Stimulated activated CD4-positive, alpha-beta T cell treated with anti-CD3 and anti-CD28 coated beads, Interleukin-1b, Interleukin-23, amount 100 ng/mL, for 1 hour (primary cell): Measurements from ENCODE around the gene MCCC2.
"Not testable (repeated sequence)": the region's sequence is repeated elsewhere in the genome, so short reads cannot be mapped to it uniquely, and the experiment has no call there.

Source experiments
- DNase-seq, 2 donors: peaks; one replicate each; pipeline ENCODE4 v3.0.0-alpha.2; 2020; ENCODE audit warnings: low read depth in 2 of 2

Gene MCCC2

DNA sequence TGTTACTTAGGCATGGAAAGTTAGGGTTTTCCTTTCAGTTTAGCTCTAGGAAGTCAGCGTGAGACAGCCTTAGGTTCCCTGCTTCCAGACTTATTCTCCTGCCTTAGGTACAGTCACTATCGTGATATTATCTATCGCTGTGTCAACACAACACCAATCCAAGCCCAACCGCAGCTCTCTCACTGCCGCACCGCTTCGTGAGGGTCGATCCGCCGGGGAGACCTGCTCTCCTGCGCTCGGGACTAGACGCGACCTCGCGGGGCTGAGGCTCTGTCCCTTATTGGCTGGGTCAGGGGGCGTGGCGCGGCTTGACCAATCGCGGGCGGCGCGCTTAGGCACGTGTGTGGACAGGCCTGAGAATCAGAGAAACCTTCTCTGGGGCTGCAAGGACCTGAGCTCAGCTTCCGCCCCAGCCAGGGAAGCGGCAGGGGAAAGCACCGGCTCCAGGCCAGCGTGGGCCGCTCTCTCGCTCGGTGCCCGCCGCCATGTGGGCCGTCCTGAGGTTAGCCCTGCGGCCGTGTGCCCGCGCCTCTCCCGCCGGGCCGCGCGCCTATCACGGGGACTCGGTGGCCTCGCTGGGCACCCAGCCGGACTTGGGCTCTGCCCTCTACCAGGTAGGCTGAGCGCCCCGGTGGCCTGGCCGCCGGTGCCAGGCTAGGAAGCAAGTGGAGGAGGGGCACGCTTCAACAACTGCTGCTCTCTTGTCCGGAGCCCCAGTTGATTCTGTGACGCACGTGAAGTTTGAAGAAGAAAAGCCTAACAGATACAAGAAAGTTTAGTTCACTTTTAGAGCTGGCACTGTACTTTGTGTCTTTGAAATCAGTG, at the start of gene MCCC2:
MCCC2 (plus strand) TSS at position 400 of the 825 bp plus-strand sequence; CDS start at position 486, 86 bp downstream.
- peak; percentile 87 to 91 for DNase-seq

- DNase-seq: no peak
These were observed 49.5 kb upstream of the MCCC2 start for GRCh38 chr5:71537687-71538086.

GRCh38 chr5:71550885-71551284, 36.3 kb upstream of the MCCC2 start:
- not testable (repeated sequence) for DNase-seq

DNA sequence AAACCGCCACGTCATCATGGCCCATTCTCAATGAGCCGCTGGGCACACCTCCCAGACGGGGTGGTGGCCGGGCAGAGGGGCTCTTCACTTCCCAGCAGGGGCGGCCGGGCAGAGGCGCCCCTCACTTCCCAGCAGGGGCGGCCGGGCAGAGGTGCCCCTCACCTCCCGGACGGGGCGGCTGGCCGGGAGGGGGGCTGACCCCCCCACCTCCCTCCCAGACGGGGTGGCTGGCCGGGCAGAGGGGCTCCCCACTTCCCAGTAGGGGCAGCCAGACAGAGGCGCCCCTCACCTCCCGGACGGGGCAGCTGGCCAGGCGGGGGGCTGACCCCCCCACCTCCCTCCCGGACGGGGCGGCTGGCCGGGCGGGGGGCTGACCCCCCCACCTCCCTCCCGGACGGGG, 35.6 kb upstream of the MCCC2 start:
- DNase-seq: not testable (repeated sequence)

GRCh38 chr5:71552026-71552749, 35.0 kb upstream of the MCCC2 start:
- DNase-seq: not testable (repeated sequence)

DNA sequence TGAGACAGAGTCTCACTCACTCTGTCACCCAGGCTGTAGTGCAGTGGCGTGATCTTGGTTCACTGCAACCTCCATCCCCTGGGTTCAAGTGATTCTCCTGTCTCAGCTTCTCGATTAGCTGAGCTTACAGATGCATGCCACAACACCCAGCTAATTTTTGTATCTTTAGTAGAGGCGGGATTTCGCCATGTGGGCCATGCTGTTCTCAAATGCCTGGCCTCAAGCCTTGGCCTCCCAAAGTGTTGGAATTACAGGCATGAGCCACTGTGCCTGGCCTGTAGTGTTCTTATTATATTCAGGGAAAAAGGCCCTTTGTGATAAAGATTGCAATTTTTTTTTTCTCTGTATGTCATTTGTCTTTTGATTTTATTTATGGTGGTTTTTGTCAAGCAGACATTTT, 24.0 kb upstream of the MCCC2 start:
- DNase-seq: no peak

GRCh38 chr5:71564895-71565294, 22.2 kb upstream of the MCCC2 start:
- DNase-seq: no peak

DNA sequence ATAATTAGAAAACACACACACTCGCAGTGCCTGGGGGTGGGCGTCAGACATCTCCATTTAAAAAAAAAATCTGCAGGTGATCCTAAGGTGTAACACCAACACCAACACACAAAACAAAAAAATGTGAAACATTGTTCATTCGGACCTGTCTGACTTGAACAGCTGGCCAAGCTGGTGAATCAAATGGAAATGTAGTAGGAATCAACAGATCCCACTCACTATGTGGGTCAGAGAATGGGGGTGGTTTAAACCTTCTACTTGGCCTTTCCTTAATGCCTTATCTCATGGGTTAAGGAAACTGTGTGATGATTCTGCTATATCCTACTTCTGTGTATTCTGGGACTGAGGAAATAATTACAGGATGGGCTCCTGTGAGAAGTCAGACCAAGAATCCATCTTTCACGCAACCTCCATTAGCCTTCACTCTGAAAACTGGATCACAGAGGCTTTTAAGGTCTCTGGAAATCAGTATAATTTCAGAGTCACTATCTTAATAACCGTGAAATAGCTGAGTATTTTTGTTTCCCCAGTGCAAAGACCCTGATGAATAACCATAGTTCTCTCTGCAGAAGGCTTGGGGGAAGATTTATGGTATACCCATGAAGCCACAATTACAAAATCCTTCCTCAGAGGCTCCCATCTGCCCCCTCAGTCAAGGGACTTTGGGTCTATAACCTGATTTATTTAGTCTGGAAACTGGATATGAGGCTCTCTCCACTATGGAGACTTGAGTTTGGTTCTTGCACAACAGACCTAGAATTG, 17.2 kb upstream of the MCCC2 start:
- no peak for DNase-seq

DNA sequence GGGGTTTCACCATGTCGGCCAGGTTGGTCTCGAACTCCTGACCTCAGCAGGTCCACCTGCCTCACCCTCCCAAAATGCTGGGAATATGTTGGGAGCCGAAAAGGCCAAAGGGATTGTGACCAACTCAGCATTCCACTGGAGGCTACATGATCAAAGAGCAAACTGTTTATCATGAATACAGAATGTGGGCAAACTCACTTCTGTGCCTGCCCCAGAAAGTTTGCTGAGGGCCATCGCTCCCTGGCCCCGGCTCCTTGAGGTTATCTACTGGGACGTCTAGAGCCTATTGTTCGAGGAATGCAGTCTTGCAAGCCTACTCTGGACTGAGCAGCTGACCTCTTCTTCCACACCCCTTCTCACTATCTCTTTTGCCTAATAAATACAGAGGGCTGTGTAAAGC, 15.3 kb upstream of the MCCC2 start:
- not testable (repeated sequence) for DNase-seq

GRCh38 chr5:71573591-71573990, 13.5 kb upstream of the MCCC2 start:
- no peak for DNase-seq

DNA sequence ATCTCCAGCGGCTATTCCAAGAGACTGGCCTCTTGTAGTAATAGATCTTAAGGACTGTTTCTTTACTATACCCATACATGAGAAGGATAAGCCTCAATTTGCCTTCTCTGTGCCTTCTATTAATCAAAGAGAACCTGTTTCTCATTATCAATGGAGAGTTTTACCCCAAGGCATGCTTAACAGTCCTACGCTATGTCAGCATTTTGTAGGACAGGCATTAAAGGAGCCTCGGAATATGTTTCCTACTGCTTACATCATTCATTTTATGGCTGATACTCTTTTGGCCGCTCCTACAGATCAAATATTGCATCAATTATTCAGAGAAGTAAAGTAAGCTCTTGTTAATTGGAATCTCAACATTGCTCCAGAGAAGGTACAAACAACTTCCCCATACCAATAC, 11.6 kb upstream of the MCCC2 start:
- DNase-seq: not testable (repeated sequence)

- DNase-seq: no peak
These were observed 10.9 kb upstream of the MCCC2 start for GRCh38 chr5:71576241-71576640.

DNA sequence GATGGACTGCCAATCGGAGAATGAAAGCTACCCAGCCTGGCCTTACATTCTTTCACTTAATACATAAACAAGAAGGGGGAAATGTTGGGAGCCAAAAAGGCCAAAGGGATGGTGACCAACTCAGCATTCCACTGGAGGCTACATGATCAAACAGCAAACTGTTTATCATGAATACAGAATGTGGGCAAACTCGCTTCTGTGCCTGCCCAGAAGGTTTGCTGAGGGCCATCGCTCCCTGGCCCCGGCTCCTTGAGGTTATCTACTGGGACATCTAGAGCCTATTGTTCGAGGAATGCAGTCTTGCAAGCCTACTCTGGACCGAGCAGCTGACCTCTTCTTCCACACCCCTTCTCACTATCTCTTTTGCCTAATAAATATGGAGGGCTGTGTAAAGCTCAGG, 9.3 kb upstream of the MCCC2 start:
- DNase-seq: not testable (repeated sequence)

DNA sequence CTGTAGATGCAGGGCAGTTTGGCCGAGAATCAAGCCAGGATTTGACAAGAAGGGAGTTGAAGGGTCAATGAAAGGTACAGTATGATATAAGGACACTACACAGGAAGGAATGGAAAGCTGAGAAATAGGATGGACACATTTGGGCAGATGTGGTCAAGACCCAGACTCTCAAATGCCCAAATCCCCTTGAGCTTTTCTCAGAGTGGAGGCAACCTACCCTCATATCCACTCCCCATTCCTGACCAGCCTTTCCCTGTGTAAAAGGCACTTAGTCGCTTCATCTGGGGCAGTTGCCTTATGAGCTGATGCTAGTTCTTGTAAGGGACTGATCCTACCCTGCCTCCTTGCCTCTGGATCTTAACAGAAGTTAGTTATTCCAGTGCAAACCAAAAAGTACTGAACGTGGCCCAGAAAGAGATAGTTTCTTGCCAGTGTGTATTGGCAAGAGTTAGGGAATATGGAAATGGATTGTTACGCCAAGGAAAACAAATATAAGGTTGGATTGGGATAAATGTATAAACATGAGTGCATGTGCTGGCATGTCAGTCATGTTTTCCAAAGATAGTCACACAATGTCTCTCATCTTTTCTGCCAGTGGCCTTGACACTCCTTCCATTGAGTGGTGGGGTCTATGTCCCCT, 4.1 kb upstream of the MCCC2 start:
- DNase-seq: no peak

DNA sequence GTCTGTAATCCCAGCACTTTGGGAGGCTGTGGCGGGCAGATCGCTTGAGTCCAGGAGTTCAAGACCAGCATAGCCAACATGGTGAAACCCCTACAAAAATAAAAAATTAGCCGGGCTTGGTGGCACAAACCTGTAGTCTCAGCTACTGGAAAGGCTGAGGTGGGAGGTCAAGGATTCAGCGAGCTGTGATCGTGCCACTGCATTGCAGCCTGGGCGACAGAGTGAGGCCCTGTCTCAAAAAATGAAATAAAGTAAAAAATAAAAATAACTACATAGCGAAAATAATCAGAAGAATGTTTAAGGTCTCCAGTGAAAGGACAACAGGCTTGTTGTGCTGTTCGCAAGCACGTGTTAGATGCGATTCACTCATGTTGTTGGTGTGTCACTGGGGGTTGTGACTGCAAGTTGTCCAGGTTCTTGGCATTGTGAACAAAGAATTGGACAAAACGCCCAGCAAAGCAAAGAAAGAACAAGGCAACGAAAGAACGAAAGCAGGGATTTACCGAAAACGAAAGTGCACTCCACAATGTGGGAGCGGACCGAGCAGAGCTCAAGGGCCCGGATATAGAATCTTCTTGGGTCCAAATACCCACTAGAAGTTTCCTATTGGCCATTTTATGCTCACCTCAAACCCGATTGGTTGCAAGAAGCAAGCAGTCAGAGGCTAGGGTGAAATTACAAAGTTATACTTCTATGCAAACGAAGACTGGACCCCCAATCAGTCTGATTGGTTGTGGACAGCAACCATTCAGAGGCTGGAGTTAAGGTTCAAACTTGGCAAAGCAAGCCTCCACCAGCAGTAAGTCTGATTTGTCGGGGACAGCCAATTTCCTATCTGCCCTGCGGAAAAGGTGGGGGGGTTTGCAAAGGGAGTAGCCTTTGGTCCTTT, 844 bp upstream of the MCCC2 start:
- DNase-seq: no peak

GRCh38 chr5:71587766-71588532, 809 bp downstream of the MCCC2 start:
- no peak for DNase-seq

DNA sequence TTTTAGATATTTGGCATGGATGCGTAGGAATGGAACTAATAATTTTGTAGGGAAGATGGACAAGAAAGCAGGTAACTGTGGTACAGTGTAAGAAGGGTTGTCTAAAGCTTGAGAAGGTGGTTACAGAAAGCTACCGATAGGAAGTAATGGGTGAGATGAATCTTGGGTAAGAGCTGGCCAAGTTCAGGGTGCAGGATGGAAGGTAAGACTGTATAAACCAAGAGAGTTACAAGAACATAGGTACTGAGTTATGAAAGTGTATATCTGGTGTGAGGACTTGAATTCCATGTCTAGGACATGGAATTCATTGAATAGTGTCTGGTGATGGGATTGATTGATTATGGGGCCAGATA, 1.4 kb downstream of the MCCC2 start:
- no peak for DNase-seq

GRCh38 chr5:71589903-71590302, 2.8 kb downstream of the MCCC2 start:
- no peak for DNase-seq

DNA sequence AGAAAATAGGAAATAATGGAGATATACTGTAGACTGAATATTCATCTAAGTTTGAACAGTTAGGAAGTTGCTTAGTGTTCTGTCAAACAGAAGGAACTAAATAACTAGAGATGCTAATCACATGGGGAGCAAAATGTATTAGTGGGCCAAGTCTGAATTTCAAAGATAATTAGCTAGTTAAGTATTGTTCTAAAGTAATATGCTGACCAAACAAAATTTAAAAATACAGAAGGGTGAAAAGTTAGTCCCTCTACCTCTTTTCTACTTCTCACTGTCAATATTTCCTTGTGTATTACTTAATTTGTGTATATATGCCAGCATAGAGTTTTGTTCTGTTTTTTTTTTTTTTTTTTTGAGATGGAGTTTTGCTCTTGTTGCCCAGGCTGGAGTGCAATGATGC, 4.0 kb downstream of the MCCC2 start:
- DNase-seq: no peak

DNA sequence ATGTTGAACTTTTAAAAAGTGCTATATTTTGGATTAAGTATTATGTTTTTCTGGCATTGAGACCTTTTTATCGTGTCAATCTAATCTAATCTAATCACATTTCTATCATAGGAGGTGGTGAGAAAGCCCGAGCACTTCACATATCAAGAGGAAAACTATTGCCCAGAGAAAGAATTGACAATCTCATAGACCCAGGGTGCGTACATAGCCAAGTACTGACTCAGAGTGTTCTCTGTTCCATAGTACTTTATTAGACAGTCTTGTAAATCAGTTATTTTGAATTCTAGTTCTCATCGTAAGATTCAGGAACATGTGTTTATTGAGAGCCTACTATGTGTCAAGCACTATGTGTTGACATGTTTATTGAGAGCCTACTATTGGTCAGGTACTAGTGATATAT, 9.0 kb downstream of the MCCC2 start:
- no peak for DNase-seq
